Measurements from ENCODE around the gene MBD3L2. TPM values are rescaled to one million over a fixed set of nuclear protein-coding genes. Genes with fewer than 3 reads are reported as not detected.

Gene MBD3L2
- total and polyA plus RNA-seq, 9 of the 15 experiments (the other 6 are each of a cell fraction or from before 2014, with no cell fraction given), result not detected

- TF ChIP-seq ZBTB33 (CRISPR knock-in tag; IDR thresholded peaks at IDR 0.05), result no peak
- TF ChIP-seq ZNF175 (CRISPR knock-in tag; IDR thresholded peaks at IDR 0.05; ENCODE audit: low read depth), result no peak
- no peak for TF ChIP-seq NCOA6 (IDR thresholded peaks at IDR 0.05)
- TF ChIP-seq RBBP5 (IDR thresholded peaks at IDR 0.05; ENCODE audit: borderline replicate concordance, insufficient read depth, low read length, poor library complexity, severe bottlenecking), result peak; percentile 95
- no peak for TF ChIP-seq CEBPB (tag; IDR thresholded peaks at IDR 0.05)
- TF ChIP-seq MNT (conservative IDR thresholded peaks at IDR 0.05), result peak; percentile 82 to 93
- TF ChIP-seq SFPQ (IDR thresholded peaks at IDR 0.05; ENCODE audit: low read depth, low read length), result no peak
- no peak for TF ChIP-seq NR2C2 (CRISPR knock-in tag; IDR thresholded peaks at IDR 0.05)
- peak; percentile 87 for TF ChIP-seq NR2C2 (tag; IDR thresholded peaks at IDR 0.05)
- TF ChIP-seq HLTF (IDR thresholded peaks at IDR 0.05), result no peak
- TF ChIP-seq RB1 (IDR thresholded peaks at IDR 0.05; ENCODE audit: low read depth), result peak; percentile 42; the same call in 1 of the 2 replicates
- TF ChIP-seq GTF2F1 (IDR thresholded peaks at IDR 0.05; ENCODE audit: low read depth, low read length), result no peak
- no peak for TF ChIP-seq HSF4 (CRISPR knock-in tag; IDR thresholded peaks at IDR 0.05; ENCODE audit: borderline replicate concordance)
- peak; percentile 29; the same call in 1 of the 2 replicates for TF ChIP-seq ELF4 (CRISPR knock-in tag; IDR thresholded peaks at IDR 0.05)
- TF ChIP-seq SRSF7 (optimal IDR thresholded peaks at IDR 0.05; ENCODE audit: low read depth, low read length), result no peak
- TF ChIP-seq TAF15 (IDR thresholded peaks at IDR 0.05; ENCODE audit: low read depth, low read length), result no peak
- no peak for TF ChIP-seq ZNF511 (CRISPR knock-in tag; IDR thresholded peaks at IDR 0.05)
- no peak for TF ChIP-seq ZNF785 (CRISPR knock-in tag; IDR thresholded peaks at IDR 0.05)
- no peak for TF ChIP-seq ERF (CRISPR knock-in tag; IDR thresholded peaks at IDR 0.05)
These were observed 20.2 kb downstream of the MBD3L2 start, which contains the start of gene ZNF557 (continued) for GRCh38 chr19:7069042-7069903.
